ENCODE measurements around the gene WDFY3. TPM values are rescaled to one million over a fixed set of nuclear protein-coding genes. Genes with fewer than 3 reads are reported as not detected.

WDFY3 gene
- total and polyA plus RNA-seq, 9 of the 15 experiments (the other 6 are each of a cell fraction or from before 2014, with no cell fraction given), result 0.58 to 13.5 (median 9.4) TPM

DNA sequence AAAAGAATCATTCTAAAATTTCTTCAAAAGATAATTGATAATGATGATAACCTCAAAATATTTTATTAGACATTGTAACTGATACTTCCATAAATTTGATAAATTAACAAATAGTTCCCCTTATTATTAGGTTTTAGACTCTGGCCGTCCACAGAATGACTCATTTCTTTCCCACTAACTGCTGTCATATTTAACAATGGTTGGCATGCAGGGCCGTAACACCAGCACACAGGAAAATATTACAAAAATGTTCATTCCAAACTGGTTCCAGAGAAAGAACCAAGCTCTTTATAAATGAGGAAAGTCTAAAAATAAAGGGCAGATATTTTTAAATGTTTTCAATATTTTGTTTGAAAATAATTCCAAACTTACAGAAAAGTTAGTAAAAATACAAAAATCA, 28.2 kb downstream of the WDFY3 start (continued):
- TF ChIP-seq BRD4 (IDR thresholded peaks at IDR 0.05) (no peak), MAFG (tag; conservative IDR thresholded peaks at IDR 0.05) (no peak), ZNF197 (CRISPR knock-in tag; IDR thresholded peaks at IDR 0.05; ENCODE audit: low read depth) (no peak), PHB2 (IDR thresholded peaks at IDR 0.05; ENCODE audit: low read depth) (no peak), ZNF140 (CRISPR knock-in tag; IDR thresholded peaks at IDR 0.05) (no peak)
- TF ChIP-seq, protein P1, sequence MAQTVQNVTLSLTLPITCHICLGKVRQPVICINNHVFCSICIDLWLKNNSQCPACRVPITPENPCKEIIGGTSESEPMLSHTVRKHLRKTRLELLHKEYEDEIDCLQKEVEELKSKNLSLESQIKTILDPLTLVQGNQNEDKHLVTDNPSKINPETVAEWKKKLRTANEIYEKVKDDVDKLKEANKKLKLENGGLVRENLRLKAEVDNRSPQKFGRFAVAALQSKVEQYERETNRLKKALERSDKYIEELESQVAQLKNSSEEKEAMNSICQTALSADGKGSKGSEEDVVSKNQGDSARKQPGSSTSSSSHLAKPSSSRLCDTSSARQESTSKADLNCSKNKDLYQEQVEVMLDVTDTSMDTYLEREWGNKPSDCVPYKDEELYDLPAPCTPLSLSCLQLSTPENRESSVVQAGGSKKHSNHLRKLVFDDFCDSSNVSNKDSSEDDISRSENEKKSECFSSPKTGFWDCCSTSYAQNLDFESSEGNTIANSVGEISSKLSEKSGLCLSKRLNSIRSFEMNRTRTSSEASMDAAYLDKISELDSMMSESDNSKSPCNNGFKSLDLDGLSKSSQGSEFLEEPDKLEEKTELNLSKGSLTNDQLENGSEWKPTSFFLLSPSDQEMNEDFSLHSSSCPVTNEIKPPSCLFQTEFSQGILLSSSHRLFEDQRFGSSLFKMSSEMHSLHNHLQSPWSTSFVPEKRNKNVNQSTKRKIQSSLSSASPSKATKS (CRISPR knock-in tag; IDR thresholded peaks at IDR 0.05), result no peak

DNA sequence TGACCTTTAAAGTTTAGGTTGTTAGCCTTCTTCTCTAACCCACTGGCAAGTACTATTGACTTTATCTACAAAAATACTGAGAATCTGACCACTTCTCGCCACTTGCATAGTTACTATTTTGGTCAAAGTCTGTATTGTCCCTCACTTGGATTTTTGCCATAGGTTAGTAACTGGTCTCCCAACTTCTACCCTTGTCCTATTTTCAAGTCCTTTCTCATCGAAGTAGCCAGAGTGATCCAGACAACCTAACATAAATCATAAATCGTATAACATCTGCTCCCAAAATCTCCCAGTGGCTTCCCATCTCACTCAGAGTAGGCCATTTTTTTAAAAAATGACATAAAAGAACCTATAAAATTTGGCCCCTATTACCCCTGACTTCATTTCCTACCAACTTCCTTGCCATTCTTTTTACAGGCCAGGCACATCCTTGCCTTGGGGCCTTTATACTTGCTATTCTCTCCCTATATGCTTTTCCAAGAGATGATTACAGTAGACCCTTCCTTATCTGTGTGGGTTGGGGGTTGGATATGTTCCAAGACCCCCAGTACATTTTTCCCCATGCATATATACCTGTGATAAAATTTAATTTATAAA, 29.0 kb downstream of the WDFY3 start:
- H4K20me1 ChIP-seq (replicated peaks; ENCODE audit: control insufficient read depth, insufficient read depth, low read length), result no peaks in the 10 kb centered on the region
- TF ChIP-seq ZFP36 (IDR thresholded peaks at IDR 0.05; ENCODE audit: low read depth, low read length, partially characterized antibody) (no peak), ZNF174 (CRISPR knock-in tag; IDR thresholded peaks at IDR 0.05) (no peak), POLR3A (IDR thresholded peaks at IDR 0.05; ENCODE audit: borderline replicate concordance, extremely low read depth, insufficient read depth, insufficient read length) (no peak), POLR2H (tag; IDR thresholded peaks at IDR 0.05; ENCODE audit: low read depth) (no peak), ETV1 (tag; conservative IDR thresholded peaks at IDR 0.05; ENCODE audit: low read depth) (no peak), GATAD2B (IDR thresholded peaks at IDR 0.05; ENCODE audit: borderline replicate concordance) (no peak)
- ATAC-seq (no peak), FAIRE-seq (no peak), DNase-seq (ENCODE audit: extremely low read depth in 1 of 4, low spot score in 3 of 4) (no peak)
- no peak overlapping the region for H3K4me2 ChIP-seq (ENCODE audit: insufficient read depth, low read length)
- H3K27me3 ChIP-seq (ENCODE audit: control insufficient read depth in 2 of 2, insufficient read depth in 2 of 2, low read length in 2 of 2), result no peaks in the 10 kb centered on the region
- H3K4me3 ChIP-seq, result no peak overlapping the region
- ChIA-PET POLR2A (no interaction called here), CTCF (ENCODE audit: low intra/inter-chr PET ratio) (no interaction called here)
- H3K79me2 ChIP-seq (ENCODE audit: control insufficient read depth, insufficient read depth, low read length), result no peaks in the 10 kb centered on the region
- no peaks in the 10 kb centered on the region for H3K36me3 ChIP-seq (ENCODE audit: control insufficient read depth, insufficient read depth, low read length)
- H3K4me1 ChIP-seq (replicated peaks in 1 of 2; ENCODE audit: control insufficient read depth in 2 of 2, insufficient read depth in 2 of 2, low read length in 2 of 2), result no peaks in the 10 kb centered on the region
- intact Hi-C loops (cut with micrococcal nuclease), result no loop called here
- BruUV-seq (replicated peaks), result no TSS peak
- H3K27ac ChIP-seq (ENCODE audit: extremely low read depth, low read depth, low read length), result no peak overlapping the region
- no peaks in the 10 kb centered on the region for H3K9me1 ChIP-seq (ENCODE audit: control insufficient read depth, insufficient read depth, low read length)
- no peak overlapping the region for H2AFZ ChIP-seq (ENCODE audit: low read depth, low read length)
- H3K9ac ChIP-seq (ENCODE audit: insufficient read depth in 1 of 2, low read depth in 2 of 2, low read length in 2 of 2), result no peak overlapping the region
- WGBS (ENCODE audit: insufficient coverage, low coverage, missing lambda C conversion rate), result 20% methylated on average over 3 of the region's 3 CpGs
- in situ Hi-C loops (cut with MboI), result no loop called here
- no peaks in the 10 kb centered on the region for H3K9me3 ChIP-seq (replicated peaks; ENCODE audit: control insufficient read depth, insufficient read depth, low read depth, low read length)
